GM23338 (cell line): ENCODE measurements around the gene SPC24. TPM values are rescaled to one million over a fixed set of nuclear protein-coding genes. Genes with fewer than 3 reads are reported as not detected.

Experiments used
- ATAC-seq: fragments of 200-7000 bp; cut with Tn5 transposase; 3 replicates; pipeline ENCODE4 v1.9.1; 2020
- DNase-seq: peaks from one replicate; pipeline ENCODE4 v3.0.0-alpha.2; 2015; ENCODE audit warnings: low spot score
- H2AFZ ChIP-seq: fragments of 200-600 bp; sonication (generic); 2 replicates; pipeline ENCODE4 v1.8.0; 2016; ENCODE audit warnings: antibody characterized with exemption, mild to moderate bottlenecking, moderate library complexity
- H3F3A ChIP-seq: fragments of 200-600 bp; sonication (generic); replicated peaks from 2 replicates; pipeline ENCODE4 v1.8.0; 2017; ENCODE audit warnings: antibody characterized with exemption, mixed run types, low read depth
- H3K27ac ChIP-seq: fragments of 200-600 bp; sonication (generic); 2 replicates; pipeline ENCODE4 v1.6.1; 2016; ENCODE audit warnings: low read depth
- H3K27me3 ChIP-seq: fragments of 200-600 bp; sonication (generic); 2 replicates; pipeline ENCODE4 v1.8.0; 2016; ENCODE audit warnings: mild to moderate bottlenecking, mixed run types, moderate library complexity; ENCODE audit not compliant: insufficient read depth
- H3K36me3 ChIP-seq: fragments of 200-600 bp; sonication (generic); 2 replicates; pipeline ENCODE4 v1.8.0; 2016; ENCODE audit warnings: mild to moderate bottlenecking; ENCODE audit not compliant: insufficient read depth
- H3K4me1 ChIP-seq: fragments of 200-600 bp; sonication (generic); 2 replicates; pipeline ENCODE4 v1.8.0; 2016; ENCODE audit warnings: mild to moderate bottlenecking, moderate library complexity; ENCODE audit not compliant: insufficient read depth
- H3K4me2 ChIP-seq: fragments of 200-600 bp; sonication (generic); 2 replicates; pipeline ENCODE4 v1.7.1; 2017; ENCODE audit warnings: mixed run types
- H3K4me3 ChIP-seq: fragments of 200-600 bp; sonication (generic); 2 replicates; pipeline ENCODE4 v1.6.1; 2016; ENCODE audit warnings: mixed run types
- H3K79me2 ChIP-seq: fragments of 200-600 bp; sonication (generic); replicated peaks from 2 replicates; pipeline ENCODE4 v1.8.0; 2017; ENCODE audit warnings: mild to moderate bottlenecking; ENCODE audit not compliant: insufficient read depth
- H3K9me2 ChIP-seq: fragments of 200-600 bp; sonication (generic); 2 replicates; pipeline ENCODE4 v1.8.0; 2017; ENCODE audit not compliant: insufficient read depth
- H4K20me1 ChIP-seq: fragments of 200-600 bp; sonication (generic); replicated peaks from 2 replicates; pipeline ENCODE4 v1.8.0; 2017; ENCODE audit warnings: mild to moderate bottlenecking; ENCODE audit not compliant: insufficient read depth
- H3K27ac Mint-ChIP-seq: 2 replicates; pipeline ENCODE4 v1.8.0; 2020; ENCODE audit warnings: inconsistent platforms, mild to moderate bottlenecking, moderate library complexity, mixed read lengths
- H3K27me3 Mint-ChIP-seq: 3 replicates; pipeline ENCODE4 v1.8.0; 2022; ENCODE audit warnings: low read depth, mild to moderate bottlenecking, moderate library complexity, mixed read lengths, inconsistent platforms; ENCODE audit not compliant: insufficient read depth, poor library complexity
- H3K36me3 Mint-ChIP-seq: 3 replicates; pipeline ENCODE4 v1.8.0; 2021; ENCODE audit warnings: low read depth, mild to moderate bottlenecking, inconsistent platforms, moderate library complexity, mixed read lengths
- H3K4me1 Mint-ChIP-seq: 3 replicates; pipeline ENCODE4 v1.8.0; 2020; ENCODE audit warnings: mild to moderate bottlenecking, inconsistent platforms, mixed read lengths
- H3K4me3 Mint-ChIP-seq: 3 replicates; pipeline ENCODE4 v1.8.0; 2021; ENCODE audit warnings: moderate library complexity, mild to moderate bottlenecking, inconsistent platforms, mixed read lengths
- H3K9me3 Mint-ChIP-seq: 3 replicates; pipeline ENCODE4 v1.8.0; 2020; ENCODE audit warnings: moderate library complexity, mild to moderate bottlenecking, inconsistent platforms, mixed read lengths
- CREB1 ChIP-seq: fragments of 250-450 bp; sonication (Bioruptor Pico); IDR thresholded peaks from 2 replicates; pipeline ENCODE4 v1.5.0; 2020; ENCODE audit warnings: low read depth, mild to moderate bottlenecking, moderate library complexity
- NANOG ChIP-seq: IDR thresholded peaks from 2 replicates; pipeline ENCODE4 v1.6.1; 2016; ENCODE audit warnings: antibody characterized with exemption, borderline replicate concordance
- POLR2AphosphoS5 ChIP-seq: IDR thresholded peaks from 2 replicates; pipeline ENCODE4 v1.6.1; 2016; ENCODE audit warnings: antibody characterized with exemption, low read depth
- REST ChIP-seq: IDR thresholded peaks from one replicate; pipeline ENCODE4 v1.6.1; 2018; ENCODE audit warnings: antibody characterized with exemption; ENCODE audit not compliant: unreplicated experiment
- ZNF114 ChIP-seq: fragments of 250-450 bp; sonication (Bioruptor Pico); IDR thresholded peaks from 2 replicates; pipeline ENCODE4 v1.5.0; 2020; ENCODE audit warnings: mild to moderate bottlenecking, moderate library complexity
- polyA plus RNA-seq: library from polyadenylated mRNA; unstranded; fragments of >200 nt; fragmentation: Nextera tagmentation; extraction: Ambion mirVana; gene quantifications from 2 replicates; pipeline ENCODE4 v1.2.1, GENCODE V29; 2016
- total RNA-seq: library from RNA; depleted of rRNA; stranded (reverse); fragments of >200 nt; shearing (Covaris generic); gene quantifications from 2 replicates; pipeline ENCODE4 v1.2.3, GENCODE V29; 2014
- TF ChIP-seq, protein P1 (sequence below), 2 experiments: fragments of 200-600 bp in 1 of 2; sonication (generic) in 1 of 2; conservative IDR thresholded peaks; 2 replicates each; pipeline versions ENCODE4 v1.5.1 to v1.6.1; 2016 to 2017; ENCODE audit warnings: antibody characterized with exemption in 2 of 2, low read depth in 2 of 2, mild to moderate bottlenecking in 2 of 2, moderate library complexity in 1 of 2
- TF ChIP-seq, protein P2 (sequence below): IDR thresholded peaks from 2 replicates; pipeline ENCODE4 v1.6.1; 2016; ENCODE audit warnings: antibody characterized with exemption

SPC24 gene
- total and polyA plus RNA-seq, 2 experiments from 2014 or later = 38.7 to 40.6 TPM

DNA sequence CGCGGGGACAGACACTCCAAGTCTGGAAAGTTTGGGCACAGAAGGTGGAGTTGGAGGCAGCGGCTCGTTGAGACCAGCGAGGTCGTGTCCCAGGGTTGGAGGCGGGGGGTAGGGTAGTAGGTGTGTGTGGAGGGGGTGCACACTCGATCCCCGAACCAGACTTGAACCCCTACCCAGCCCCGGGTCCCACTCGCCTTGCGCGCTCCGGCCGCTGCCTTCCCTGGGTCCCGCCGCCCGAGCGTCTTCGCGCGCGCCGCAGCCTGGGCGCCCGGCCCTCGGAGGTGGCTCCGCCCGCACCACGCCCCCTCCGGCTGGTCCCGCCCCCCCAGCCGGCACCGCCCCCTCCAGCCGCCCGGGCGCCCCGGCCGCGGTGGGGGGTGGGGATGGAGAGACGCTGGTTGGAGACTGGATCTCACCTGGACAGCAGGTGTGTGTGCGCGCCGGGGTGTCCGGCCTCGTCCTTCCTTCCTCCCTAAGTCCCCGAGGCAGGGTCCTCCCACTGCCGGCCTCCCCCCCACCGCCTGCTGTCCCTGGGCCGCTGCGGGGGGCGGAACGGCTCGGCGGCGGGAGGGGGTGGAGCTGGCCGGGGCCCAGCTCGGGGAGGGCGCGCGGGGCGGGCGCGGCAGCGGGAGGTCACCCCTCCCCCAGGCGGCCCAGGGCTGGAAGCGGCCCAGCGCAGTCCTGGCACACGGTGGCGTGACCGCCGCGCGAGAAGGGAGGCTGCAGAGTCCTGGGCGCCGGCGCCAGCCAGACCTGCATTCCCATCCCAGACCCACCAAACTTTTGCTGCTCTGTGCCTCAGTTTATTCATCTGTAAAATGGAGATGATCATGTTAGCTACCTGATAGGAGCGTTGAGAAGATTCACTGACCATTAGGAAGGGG lies 42.0 kb upstream of the SPC24 start, which contains the start of gene KANK2:
Gene KANK2 (minus strand): TSS at position 255 of the 884 bp plus-strand sequence. CDS start 3,034 bp downstream, outside the sequence.
- Mint-ChIP-seq H3K4me3 (peak within 1 kb of the TSS; percentile 92), H3K36me3 (peaks cover 13% of the 10 kb centered on the region; the same call in 2 of the 3 replicates), H3K4me1 (peaks cover 4% of the 10 kb centered on the region), H3K27ac (no peak within 1 kb of the TSS), H3K27me3 (peaks cover 9% of the 10 kb centered on the region), H3K9me3 (no peaks in the 10 kb centered on the region)
- Histone ChIP-seq H3K4me1 (peaks cover 8% of the 10 kb centered on the region; the same call in 1 of the 2 replicates), H3K79me2 (no peaks in the 10 kb centered on the region), H3K4me2 (peak within 1 kb of the TSS; percentile 86), H4K20me1 (no peaks in the 10 kb centered on the region), H3F3A (peaks cover 29% of the 10 kb centered on the region), H3K36me3 (no peaks in the 10 kb centered on the region), H2AFZ (peak within 1 kb of the TSS; percentile 76; the same call in 1 of the 2 replicates), H3K9me2 (no peaks in the 10 kb centered on the region), H3K27ac (peak within 1 kb of the TSS; percentile 68), H3K4me3 (peak within 1 kb of the TSS; percentile 83), H3K27me3 (no peaks in the 10 kb centered on the region)
- TF ChIP-seq POLR2AphosphoS5 (peak; percentile 65), ZNF114 (CRISPR knock-in tag) (no peak)
- TF ChIP-seq, protein P1, sequence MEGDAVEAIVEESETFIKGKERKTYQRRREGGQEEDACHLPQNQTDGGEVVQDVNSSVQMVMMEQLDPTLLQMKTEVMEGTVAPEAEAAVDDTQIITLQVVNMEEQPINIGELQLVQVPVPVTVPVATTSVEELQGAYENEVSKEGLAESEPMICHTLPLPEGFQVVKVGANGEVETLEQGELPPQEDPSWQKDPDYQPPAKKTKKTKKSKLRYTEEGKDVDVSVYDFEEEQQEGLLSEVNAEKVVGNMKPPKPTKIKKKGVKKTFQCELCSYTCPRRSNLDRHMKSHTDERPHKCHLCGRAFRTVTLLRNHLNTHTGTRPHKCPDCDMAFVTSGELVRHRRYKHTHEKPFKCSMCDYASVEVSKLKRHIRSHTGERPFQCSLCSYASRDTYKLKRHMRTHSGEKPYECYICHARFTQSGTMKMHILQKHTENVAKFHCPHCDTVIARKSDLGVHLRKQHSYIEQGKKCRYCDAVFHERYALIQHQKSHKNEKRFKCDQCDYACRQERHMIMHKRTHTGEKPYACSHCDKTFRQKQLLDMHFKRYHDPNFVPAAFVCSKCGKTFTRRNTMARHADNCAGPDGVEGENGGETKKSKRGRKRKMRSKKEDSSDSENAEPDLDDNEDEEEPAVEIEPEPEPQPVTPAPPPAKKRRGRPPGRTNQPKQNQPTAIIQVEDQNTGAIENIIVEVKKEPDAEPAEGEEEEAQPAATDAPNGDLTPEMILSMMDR (conservative IDR thresholded peaks at IDR 0.05; ENCODE audit: low read depth in 2 of 2) = peak in 1 of 2 experiments; percentile 30; a peak in 2 of 4 replicates
- ATAC-seq (peak; percentile 78), DNase-seq (peak; percentile 91)

DNA sequence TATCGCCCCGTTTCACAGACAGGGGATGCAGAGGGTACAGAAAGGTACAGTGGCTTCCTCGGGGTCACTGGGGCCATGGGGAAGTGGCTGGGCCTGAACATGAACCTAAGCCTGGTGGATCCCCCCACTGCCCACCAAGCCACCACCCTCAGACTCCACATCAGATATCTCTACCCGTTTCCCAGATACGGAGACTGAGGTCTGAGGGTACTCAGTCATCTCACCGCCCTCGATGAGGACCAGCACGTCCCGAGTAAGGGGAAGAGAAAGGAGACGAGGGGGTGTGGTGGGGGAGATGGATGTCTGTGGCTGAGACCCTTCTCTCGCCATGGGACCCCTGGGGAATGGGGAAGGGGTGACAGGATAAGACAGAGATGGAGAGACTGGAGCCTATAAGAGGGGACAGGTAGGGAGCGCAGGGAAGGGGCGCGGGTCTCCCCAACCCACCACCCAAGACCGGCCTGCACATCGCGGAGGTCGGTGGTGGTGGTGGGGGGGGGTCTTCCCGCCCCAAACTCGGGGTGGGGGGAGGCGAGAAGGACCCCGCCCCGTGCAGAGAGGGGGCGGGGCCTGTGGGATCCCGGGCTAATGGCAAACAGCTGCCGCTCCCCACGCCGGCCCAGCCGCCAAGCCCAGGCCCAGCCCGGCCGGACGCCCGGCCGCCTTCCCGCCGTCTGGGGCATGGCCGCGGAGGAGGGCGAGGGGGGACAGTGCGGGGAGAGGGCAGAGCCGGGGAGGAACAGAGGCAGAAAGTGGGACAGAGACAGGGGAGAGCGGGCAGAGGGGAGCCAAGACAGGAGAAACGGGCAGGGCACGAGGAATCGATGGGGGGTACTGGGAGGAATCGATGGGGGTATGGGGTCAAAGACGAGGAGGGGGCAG lies 41.1 kb upstream of the SPC24 start:
- Mint-ChIP-seq H3K36me3 (peaks cover 22% of the 10 kb centered on the region), H3K27me3 (peaks cover 9% of the 10 kb centered on the region)
- DNase-seq = peak; percentile 61
- TF ChIP-seq REST (no peak), POLR2AphosphoS5 (no peak), CREB1 (CRISPR knock-in tag) (no peak), NANOG (no peak), ZNF114 (CRISPR knock-in tag) (no peak)
- TF ChIP-seq, protein P2, sequence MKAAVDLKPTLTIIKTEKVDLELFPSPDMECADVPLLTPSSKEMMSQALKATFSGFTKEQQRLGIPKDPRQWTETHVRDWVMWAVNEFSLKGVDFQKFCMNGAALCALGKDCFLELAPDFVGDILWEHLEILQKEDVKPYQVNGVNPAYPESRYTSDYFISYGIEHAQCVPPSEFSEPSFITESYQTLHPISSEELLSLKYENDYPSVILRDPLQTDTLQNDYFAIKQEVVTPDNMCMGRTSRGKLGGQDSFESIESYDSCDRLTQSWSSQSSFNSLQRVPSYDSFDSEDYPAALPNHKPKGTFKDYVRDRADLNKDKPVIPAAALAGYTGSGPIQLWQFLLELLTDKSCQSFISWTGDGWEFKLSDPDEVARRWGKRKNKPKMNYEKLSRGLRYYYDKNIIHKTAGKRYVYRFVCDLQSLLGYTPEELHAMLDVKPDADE = no peak

More for the DNA sequence above, 41.1 kb upstream of the SPC24 start:
- peak overlapping the region; percentile 83 for H3K4me3 ChIP-seq
- H3K36me3 ChIP-seq = no peaks in the 10 kb centered on the region; the same call in 1 of the 2 replicates
- H3K4me2 ChIP-seq = peak overlapping the region; percentile 86
- Mint-ChIP-seq H3K9me3 (no peaks in the 10 kb centered on the region), H3K4me1 (peaks cover 4% of the 10 kb centered on the region), H3K27ac (no peak overlapping the region), H3K4me3 (peak overlapping the region; percentile 92)
- no peaks in the 10 kb centered on the region for H3K27me3 ChIP-seq
- H3K9me2 ChIP-seq = no peaks in the 10 kb centered on the region
- H3F3A ChIP-seq = peaks cover 34% of the 10 kb centered on the region
- peaks cover 8% of the 10 kb centered on the region; the same call in 1 of the 2 replicates for H3K4me1 ChIP-seq
- H4K20me1 ChIP-seq = no peaks in the 10 kb centered on the region
- no peaks in the 10 kb centered on the region for H3K79me2 ChIP-seq
- peak overlapping the region; percentile 76; the same call in 1 of the 2 replicates for H2AFZ ChIP-seq
- no peak overlapping the region for H3K27ac ChIP-seq
- ATAC-seq = peak; percentile 60
